NCI-H2029 treated with DMSO at 0.1 percent for 48 hours (cell line): ENCODE measurements around the gene ATP9A.
"Not testable (repeated sequence)": the region's sequence is repeated elsewhere in the genome, so short reads cannot be mapped to it uniquely, and the experiment has no call there.

Experiments used
- DNase-seq: peaks from one replicate; lab custom pipeline; 2025; lab: John Stamatoyannopoulos, UW

ATP9A gene

GRCh38 chr20:51791626-51792025 lies 23.4 kb upstream of the ATP9A start:
- DNase-seq = no peak

GRCh38 chr20:51790256-51790655 lies 22.1 kb upstream of the ATP9A start:
- no peak for DNase-seq

GRCh38 chr20:51789434-51789833 lies 21.2 kb upstream of the ATP9A start:
- no peak for DNase-seq

DNA sequence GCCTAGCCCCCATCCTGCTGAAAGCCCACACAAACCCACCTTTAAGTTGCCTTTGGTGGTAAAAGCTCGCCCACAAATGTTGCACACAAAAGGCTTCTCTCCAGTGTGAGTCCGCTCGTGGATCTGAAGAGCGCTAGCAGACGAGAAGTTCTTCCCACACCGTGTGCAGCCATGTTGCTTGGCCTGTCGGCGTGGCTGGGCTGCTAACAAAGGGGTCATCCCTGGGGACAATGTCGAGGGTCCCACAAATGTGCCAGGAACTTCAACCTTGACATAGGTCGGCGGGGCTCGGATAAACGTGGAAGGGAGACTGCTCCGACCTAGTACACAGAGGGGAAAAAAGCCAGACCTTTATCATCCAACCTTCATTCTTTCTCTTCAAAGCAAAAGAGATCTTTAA lies 20.6 kb upstream of the ATP9A start:
- no peak for DNase-seq

GRCh38 chr20:51784299-51784698 lies 16.1 kb upstream of the ATP9A start:
- no peak for DNase-seq

- DNase-seq = not testable (repeated sequence)
Measured at GRCh38 chr20:51778229-51778759, 10.1 kb upstream of the ATP9A start.

DNA sequence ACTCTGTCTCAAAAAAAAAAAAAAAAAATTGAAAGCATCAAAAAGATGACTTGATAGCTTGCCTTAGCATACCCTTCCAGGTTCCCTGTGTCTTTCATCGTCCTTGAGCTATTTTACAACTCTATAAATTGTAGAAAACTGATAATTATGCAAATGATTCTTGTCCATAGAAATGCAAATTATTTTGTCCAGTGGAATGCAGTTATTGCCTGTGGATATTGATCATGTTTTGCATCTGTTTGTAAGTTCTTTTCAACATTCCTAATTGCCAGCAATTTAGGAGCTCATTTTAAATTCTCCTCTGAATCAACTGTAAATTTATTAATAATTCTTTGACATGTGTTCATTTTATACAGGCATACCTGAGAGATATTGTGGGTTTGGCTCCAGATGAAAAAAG lies 7.1 kb upstream of the ATP9A start:
- no peak for DNase-seq

DNA sequence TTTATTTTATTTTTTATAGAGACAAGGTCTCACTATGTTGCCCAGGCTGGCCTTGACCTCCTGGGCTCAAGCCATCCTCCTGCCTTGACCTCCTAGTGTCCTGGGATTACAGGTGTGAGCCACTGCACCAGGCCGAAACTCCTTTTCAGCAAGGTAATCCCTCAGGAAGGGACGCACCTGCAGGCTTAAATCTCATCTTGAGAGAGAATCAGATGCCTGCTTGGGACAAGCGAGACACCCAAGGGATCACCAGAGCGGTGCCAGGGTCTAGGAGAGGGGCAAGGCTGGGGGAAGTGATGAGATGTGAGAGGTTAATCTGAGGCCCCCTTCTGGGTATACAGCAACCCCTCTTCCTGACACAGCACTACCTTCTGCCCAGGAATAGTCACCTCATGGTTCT lies 4.0 kb upstream of the ATP9A start:
- no peak for DNase-seq

- no peak for DNase-seq
Measured at GRCh38 chr20:51769976-51770615, 1.9 kb upstream of the ATP9A start.

DNA sequence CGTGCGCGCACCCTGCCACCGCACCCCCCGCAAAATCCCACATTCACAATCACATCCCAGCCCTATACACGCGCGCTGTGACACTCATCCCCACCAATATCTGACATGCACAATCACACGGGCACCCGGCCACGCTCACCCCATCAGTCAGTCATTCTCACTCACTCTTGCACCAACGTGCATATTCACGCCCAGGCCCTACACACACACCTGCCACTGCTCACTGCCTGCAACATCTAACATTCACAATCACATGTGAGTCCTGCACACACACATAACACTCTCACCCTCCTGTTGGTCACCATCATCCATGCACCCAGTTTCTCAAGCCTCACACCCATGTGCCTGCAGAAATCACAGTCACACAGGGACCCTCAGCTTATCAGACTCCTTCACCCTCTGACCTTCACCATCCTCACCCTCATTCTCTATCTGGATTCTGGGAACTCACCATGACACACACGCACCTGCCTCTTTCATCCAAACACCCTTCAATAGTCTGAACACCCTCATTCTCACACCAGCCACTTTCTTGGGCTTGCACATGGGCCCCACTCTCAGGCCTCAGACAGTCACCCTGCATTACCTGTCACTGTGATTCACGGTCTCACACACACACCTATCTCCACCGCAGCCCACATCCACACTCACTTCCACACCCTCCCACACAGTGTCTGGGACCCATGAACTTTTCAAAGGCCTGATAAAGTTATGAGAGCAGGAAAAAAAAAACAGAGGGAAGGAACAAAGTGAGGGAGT lies 748 bp upstream of the ATP9A start:
- DNase-seq = no peak

DNA sequence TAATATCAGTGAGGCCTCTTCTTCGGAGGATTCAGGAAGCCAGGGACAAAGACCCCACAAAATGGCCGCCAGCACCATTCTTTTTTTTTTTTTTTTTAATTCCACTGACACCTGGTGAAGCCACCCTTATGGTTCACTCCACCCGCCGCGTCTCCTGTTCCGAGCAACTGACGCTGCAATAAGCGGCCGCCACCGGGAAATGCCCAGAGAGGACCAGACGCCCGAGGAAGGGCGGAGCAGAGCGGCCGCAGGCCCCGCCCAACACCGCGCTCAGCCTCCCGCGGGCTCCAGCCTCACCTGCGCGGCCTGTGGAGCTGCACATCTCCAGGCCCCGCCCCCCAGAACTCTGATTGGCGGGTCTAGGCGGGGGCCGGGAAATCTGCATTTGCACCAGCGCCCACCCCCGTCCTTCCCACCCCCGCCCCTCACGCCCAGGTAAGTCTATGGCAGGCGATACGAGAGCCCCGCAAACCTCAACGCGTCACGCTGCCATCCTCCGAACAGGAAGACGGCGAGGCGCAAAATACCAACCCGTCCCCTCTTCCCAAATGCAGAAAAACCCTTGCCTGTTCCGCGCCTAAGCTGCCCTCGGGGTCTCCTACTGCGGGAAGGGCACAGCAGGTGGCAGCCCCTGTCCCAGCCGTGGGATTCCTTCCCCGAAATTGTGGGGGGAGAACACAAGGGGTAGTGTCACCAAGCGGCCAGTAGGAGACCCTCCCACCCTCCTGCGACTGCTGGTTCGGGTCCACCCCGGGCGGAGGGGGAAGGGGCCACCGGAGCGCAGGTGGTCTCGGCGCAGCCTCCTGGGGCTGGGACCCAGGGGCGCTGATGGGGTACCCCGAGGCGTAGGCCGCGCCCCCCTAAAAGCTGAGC lies 960 bp downstream of the ATP9A start:
- peak; percentile 84 for DNase-seq

DNA sequence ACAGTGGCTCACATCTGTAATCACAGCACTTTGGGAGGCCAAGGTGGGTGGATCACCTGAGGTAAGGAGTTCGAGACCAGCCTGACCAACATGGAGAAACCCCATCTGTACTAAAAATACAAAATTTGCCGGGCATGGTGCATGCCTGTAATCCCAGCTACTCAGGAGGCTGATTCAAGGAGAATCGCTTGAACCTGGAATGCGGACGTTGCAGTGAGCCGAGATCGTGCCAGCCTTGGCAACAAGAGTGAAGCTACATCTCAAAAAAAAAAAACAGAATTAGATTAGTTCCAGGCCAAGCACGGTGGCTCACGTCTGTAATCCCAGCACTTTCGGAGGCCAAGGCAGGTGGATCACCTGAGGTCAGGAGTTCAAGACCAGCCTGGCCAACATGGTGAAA lies 2.8 kb downstream of the ATP9A start:
- not testable (repeated sequence) for DNase-seq

DNA sequence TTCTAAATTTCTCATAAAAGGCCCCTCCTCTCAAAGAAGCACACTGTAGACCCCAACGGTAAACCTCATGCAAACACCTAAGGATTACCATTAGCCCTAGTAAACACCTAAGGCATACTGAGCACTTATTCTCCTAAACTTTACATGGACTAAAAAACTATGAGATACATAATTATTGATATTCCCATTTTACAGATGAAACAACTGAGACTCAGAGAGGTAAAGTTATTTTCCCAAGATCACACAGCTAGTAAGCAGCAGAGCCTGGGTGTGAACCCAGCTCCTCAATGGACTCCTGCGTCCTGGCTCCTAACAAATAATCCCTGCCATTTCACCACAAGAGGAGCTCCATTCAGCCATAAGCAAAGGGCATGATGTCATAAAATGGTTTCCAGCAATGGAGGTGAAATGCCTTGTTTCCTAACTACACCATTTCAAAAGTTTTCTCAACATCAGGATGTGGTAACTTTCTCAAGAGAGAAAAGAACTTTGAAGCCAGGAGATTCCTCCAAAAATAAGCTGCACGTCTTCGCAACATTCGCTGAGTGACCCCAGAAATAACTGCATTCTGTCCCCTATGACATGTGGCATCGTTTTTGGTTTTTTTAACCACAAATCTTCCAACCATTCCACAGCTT lies 4.1 kb downstream of the ATP9A start:
- no peak for DNase-seq

GRCh38 chr20:51760905-51761546 lies 7.2 kb downstream of the ATP9A start:
- DNase-seq = no peak

- no peak for DNase-seq
Measured at GRCh38 chr20:51759769-51760510, 8.2 kb downstream of the ATP9A start.

- no peak for DNase-seq
Measured at GRCh38 chr20:51758978-51759544, 9.1 kb downstream of the ATP9A start.

DNA sequence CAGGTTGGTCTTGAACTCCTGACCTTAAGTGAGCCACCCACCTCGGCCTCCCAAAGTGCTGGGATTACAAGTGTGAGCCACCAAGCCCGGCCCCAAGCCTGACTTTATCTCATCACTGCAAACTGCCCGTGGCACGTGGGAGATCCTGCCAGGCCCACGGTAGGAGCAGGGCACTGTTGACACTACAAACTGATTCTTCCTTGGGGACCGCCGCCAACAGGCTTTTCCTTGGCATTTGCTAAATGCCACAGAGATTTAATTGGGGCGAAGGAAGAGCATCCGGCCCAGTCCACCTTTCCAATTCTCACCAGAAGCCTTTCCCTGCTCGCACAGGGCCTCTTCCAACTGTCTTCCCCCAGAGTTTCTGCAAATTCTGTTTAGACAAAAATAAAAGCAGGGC lies 11.0 kb downstream of the ATP9A start:
- DNase-seq = no peak

GRCh38 chr20:51756653-51757052 lies 11.5 kb downstream of the ATP9A start:
- no peak for DNase-seq

DNA sequence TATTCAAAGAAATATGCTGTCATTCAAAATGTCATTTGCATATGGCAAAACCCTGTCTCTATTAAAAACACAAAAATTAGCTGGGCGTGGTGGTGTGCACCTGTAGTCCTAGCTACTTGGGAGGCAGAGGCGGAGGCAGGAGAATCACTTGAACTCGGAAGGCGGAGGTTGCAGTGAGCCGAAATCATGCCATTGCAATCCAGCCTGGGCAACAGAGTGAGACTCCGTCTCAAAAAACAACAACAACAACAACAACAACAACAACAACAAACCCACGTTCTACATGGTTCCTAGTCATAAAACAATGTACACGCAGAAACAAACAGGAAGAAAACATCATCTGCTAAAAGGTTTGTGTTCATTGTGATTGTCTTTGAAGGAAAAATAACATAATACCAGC lies 15.0 kb downstream of the ATP9A start:
- not testable (repeated sequence) for DNase-seq

DNA sequence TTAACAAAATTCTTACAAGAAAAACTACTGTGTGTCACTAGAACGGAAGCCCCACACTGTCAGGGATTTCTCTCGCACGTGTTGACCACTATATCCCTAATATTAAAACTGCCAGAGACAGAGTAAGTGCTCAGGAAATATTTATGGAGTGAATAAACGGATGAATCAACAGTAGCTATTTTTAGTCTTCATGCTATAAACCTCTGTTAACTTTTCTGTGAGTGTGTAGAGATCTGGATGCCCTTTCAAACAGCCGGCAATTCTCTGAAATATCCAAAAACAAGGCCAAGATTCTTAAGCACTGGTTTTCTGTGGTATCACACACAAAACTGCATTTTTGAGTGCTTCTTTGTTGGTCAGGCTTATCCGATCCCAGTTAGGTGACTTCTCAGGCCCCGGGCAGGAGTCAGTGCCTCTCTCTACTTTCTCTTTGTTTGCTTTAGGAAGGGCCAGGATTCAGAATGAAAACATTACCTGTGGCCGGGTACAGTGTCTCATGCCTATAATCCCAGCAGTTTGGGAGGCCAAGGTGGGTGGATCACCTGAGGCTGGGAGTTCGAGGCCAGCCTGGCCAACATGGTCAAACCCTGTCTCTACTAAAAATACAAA lies 15.7 kb downstream of the ATP9A start:
- DNase-seq = no peak
